NCI-H82 (cell line): ENCODE measurements around the gene SBK3.
A peak's percentile ranks its signal among the peaks of the same experiment; 100 is the strongest.
"Not testable (repeated sequence)": the region's sequence is repeated elsewhere in the genome, so short reads cannot be mapped to it uniquely, and the experiment has no call there.

Experiments used
- DNase-seq: peaks from one replicate; lab custom pipeline; 2025; lab: John Stamatoyannopoulos, UW

SBK3 gene

GRCh38 chr19:55539090-55539984 is 6.0 kb downstream of the SBK3 start:
- DNase-seq, result no peak

GRCh38 chr19:55538132-55538531 is 7.2 kb downstream of the SBK3 start:
- no peak for DNase-seq

- DNase-seq, result no peak
These were observed 7.6 kb downstream of the SBK3 start for GRCh38 chr19:55537741-55538111.

GRCh38 chr19:55536951-55537740 is 8.2 kb downstream of the SBK3 start, which contains the start of gene SBK2:
SBK2 (minus strand) TSS chr19:55537133; CDS start chr19:55536294, 839 bp downstream.
- DNase-seq, result peak; percentile 75

- no peak for DNase-seq
These were observed 9.0 kb downstream of the SBK3 start for GRCh38 chr19:55536366-55536765.

- DNase-seq, result no peak
These were observed 9.4 kb downstream of the SBK3 start for GRCh38 chr19:55535965-55536350.

GRCh38 chr19:55535173-55535964 is 10.0 kb downstream of the SBK3 start:
- DNase-seq, result no peak

- DNase-seq, result not testable (repeated sequence)
These were observed 11.1 kb downstream of the SBK3 start for GRCh38 chr19:55534280-55534679.

GRCh38 chr19:55530996-55531395 is 14.3 kb downstream of the SBK3 start:
- no peak for DNase-seq

GRCh38 chr19:55529636-55530234 is 15.6 kb downstream of the SBK3 start:
- DNase-seq, result no peak

- DNase-seq, result peak; percentile 93
These were observed 17.1 kb downstream of the SBK3 start for GRCh38 chr19:55528030-55528803.

- DNase-seq, result no peak
These were observed 17.9 kb downstream of the SBK3 start for GRCh38 chr19:55527197-55528029.

GRCh38 chr19:55526216-55527196 is 18.8 kb downstream of the SBK3 start:
- peak; percentile 40 for DNase-seq

- peak; percentile 38 for DNase-seq
These were observed 19.8 kb downstream of the SBK3 start for GRCh38 chr19:55525289-55526101.

GRCh38 chr19:55520691-55521292 is 24.6 kb downstream of the SBK3 start:
- DNase-seq, result no peak

GRCh38 chr19:55519451-55520311 is 25.7 kb downstream of the SBK3 start:
- DNase-seq, result no peak
